ENCODE measurements around the gene TFIP11. TPM values are rescaled to one million over a fixed set of nuclear protein-coding genes. Genes with fewer than 3 reads are reported as not detected.

TFIP11 gene
- total and polyA plus RNA-seq, 9 of the 15 experiments (the other 6 are each of a cell fraction or from before 2014, with no cell fraction given), result 11.5 to 38.1 (median 25.2) TPM

GRCh38 chr22:26463688-26464087, 48.6 kb downstream of the TFIP11 start:
- H3K9ac ChIP-seq (ENCODE audit: insufficient read depth in 1 of 2, low read depth in 2 of 2, low read length in 2 of 2), result peak overlapping the region in 1 of 2 experiments; percentile 17; a peak in 1 of 4 replicates
- BruUV-seq (replicated peaks), result no TSS peak
- H3K4me2 ChIP-seq (ENCODE audit: insufficient read depth, low read length), result no peak overlapping the region
- H3K4me3 ChIP-seq, result no peak overlapping the region
- no peaks in the 10 kb centered on the region for H3K27me3 ChIP-seq (ENCODE audit: control insufficient read depth in 2 of 2, insufficient read depth in 2 of 2, low read length in 2 of 2)
- no peaks in the 10 kb centered on the region for H3K9me1 ChIP-seq (ENCODE audit: control insufficient read depth, insufficient read depth, low read length)
- ChIA-PET CTCF (ENCODE audit: low intra/inter-chr PET ratio) (no interaction called here), POLR2A (interaction anchor here (1.1 to 1.8 kb wide), 3 partner anchors 13 to 19 kb away, joined by 3 to 7 read pairs (median 3); no protein-coding TSS in a partner anchor)
- DNase-seq (ENCODE audit: extremely low read depth in 1 of 4, low spot score in 3 of 4) (no peak), ATAC-seq (no peak), FAIRE-seq (no peak)
- H4K20me1 ChIP-seq (replicated peaks; ENCODE audit: control insufficient read depth, insufficient read depth, low read length), result no peaks in the 10 kb centered on the region; the same call in 1 of the 2 replicates
- peak overlapping the region; percentile 28; the same call in 1 of the 3 replicates for H3K27ac ChIP-seq (ENCODE audit: extremely low read depth, low read depth, low read length)
- WGBS (ENCODE audit: insufficient coverage, low coverage, missing lambda C conversion rate), result 77% methylated on average over 8 of the region's 9 CpGs
- H3K4me1 ChIP-seq (replicated peaks in 1 of 2; ENCODE audit: control insufficient read depth in 2 of 2, insufficient read depth in 2 of 2, low read length in 2 of 2), result peaks cover 0 to 5% of the 10 kb centered on the region in 2 experiments; a peak in 3 of 5 replicates
- H2AFZ ChIP-seq (ENCODE audit: low read depth, low read length), result no peak overlapping the region
- in situ Hi-C loops (cut with MboI) (loop anchor here (5.0 kb wide), 1 partner anchor 61 kb away; no protein-coding TSS in a partner anchor), intact Hi-C loops (cut with micrococcal nuclease) (no loop called here)
- peaks cover 11% of the 10 kb centered on the region; the same call in 1 of the 3 replicates for H3K79me2 ChIP-seq (ENCODE audit: control insufficient read depth, insufficient read depth, low read length)
- no peaks in the 10 kb centered on the region for H3K9me3 ChIP-seq (replicated peaks; ENCODE audit: control insufficient read depth, insufficient read depth, low read depth, low read length)
- H3K36me3 ChIP-seq (ENCODE audit: control insufficient read depth, insufficient read depth, low read length), result peaks cover 93% of the 10 kb centered on the region; the same call in 2 of the 3 replicates
- TF ChIP-seq AFF1 (IDR thresholded peaks at IDR 0.05; ENCODE audit: low read depth in 1 of 2, partially characterized antibody in 2 of 2) (no peak), MCM3 (IDR thresholded peaks at IDR 0.05) (no peak), TEAD2 (tag; IDR thresholded peaks at IDR 0.05) (no peak)
